HepG2 (cell line): ENCODE measurements around the gene SSH3. TPM values are rescaled to one million over a fixed set of nuclear protein-coding genes. Genes with fewer than 3 reads are reported as not detected.

Experiments
- ESRRA ChIP-seq: sonication (generic); formaldehyde crosslinking; IDR thresholded peaks from 2 replicates; pipeline ENCODE4 v1.5.1; 2020; ENCODE audit warnings: mild to moderate bottlenecking, low read depth, missing genetic modification reagents
- GZF1 ChIP-seq: sonication (generic); formaldehyde crosslinking; IDR thresholded peaks from 2 replicates; pipeline ENCODE4 v1.5.1; 2020; ENCODE audit warnings: mild to moderate bottlenecking, missing genetic modification reagents
- HNRNPH1 ChIP-seq: fragments of 200-400 bp; formaldehyde crosslinking; optimal IDR thresholded peaks from 2 replicates; pipeline ENCODE3; 2017; ENCODE audit warnings: mild to moderate bottlenecking, low read depth, low read length
- NCOA1 ChIP-seq: sonication (generic); formaldehyde crosslinking; IDR thresholded peaks from 2 replicates; pipeline ENCODE4 v1.9.0; 2021; ENCODE audit warnings: missing genetic modification reagents
- RBAK ChIP-seq: sonication (generic); formaldehyde crosslinking; IDR thresholded peaks from 2 replicates; pipeline ENCODE4 v1.5.1; 2020; ENCODE audit warnings: mild to moderate bottlenecking, missing genetic modification reagents
- REXO4 ChIP-seq: sonication (generic); formaldehyde crosslinking; IDR thresholded peaks from 2 replicates; pipeline ENCODE4 v1.8.0; 2022; ENCODE audit warnings: missing genetic modification reagents, mild to moderate bottlenecking, borderline replicate concordance
- SMYD3 ChIP-seq: sonication (generic); formaldehyde crosslinking; IDR thresholded peaks from 2 replicates; pipeline ENCODE4 v1.8.1; 2023; ENCODE audit warnings: mild to moderate bottlenecking, missing genetic modification reagents
- TAF15 ChIP-seq: fragments of 200-400 bp; formaldehyde crosslinking; IDR thresholded peaks from one replicate; pipeline ENCODE4 v1.6.1; 2018; ENCODE audit warnings: mild to moderate bottlenecking, low read depth, low read length; ENCODE audit not compliant: poor library complexity, severe bottlenecking
- TERF1 ChIP-seq: sonication (generic); formaldehyde crosslinking; IDR thresholded peaks from 2 replicates; pipeline ENCODE4 v1.8.0; 2022; ENCODE audit warnings: mild to moderate bottlenecking, missing genetic modification reagents, moderate library complexity
- TFDP1 ChIP-seq: IDR thresholded peaks from 2 replicates; pipeline ENCODE4 v1.6.1; 2016; ENCODE audit warnings: missing compliant biosample characterization, missing genetic modification reagents, borderline replicate concordance
- ZC3H13 ChIP-seq: sonication (generic); formaldehyde crosslinking; IDR thresholded peaks from 2 replicates; pipeline ENCODE4 v1.8.1; 2023; ENCODE audit warnings: mild to moderate bottlenecking, missing genetic modification reagents, moderate library complexity
- ZMYM3 ChIP-seq: sonication (generic); formaldehyde crosslinking; IDR thresholded peaks from 2 replicates; pipeline ENCODE4 v1.5.1; 2020; ENCODE audit warnings: mild to moderate bottlenecking, missing genetic modification reagents
- ZNF263 ChIP-seq: sonication (generic); formaldehyde crosslinking; IDR thresholded peaks from 2 replicates; pipeline ENCODE4 v1.4.0; 2020; ENCODE audit warnings: missing genetic modification reagents
- ZNF280B ChIP-seq: sonication (generic); formaldehyde crosslinking; IDR thresholded peaks from 2 replicates; pipeline ENCODE4 v1.5.0; 2020; ENCODE audit warnings: missing genetic modification reagents, mild to moderate bottlenecking, borderline replicate concordance
- ZNF30 ChIP-seq: sonication (generic); formaldehyde crosslinking; IDR thresholded peaks from 2 replicates; pipeline ENCODE4 v1.5.0; 2020; ENCODE audit warnings: mild to moderate bottlenecking, missing genetic modification reagents
- ZNF558 ChIP-seq: sonication (generic); formaldehyde crosslinking; IDR thresholded peaks from 2 replicates; pipeline ENCODE4 v1.9.0; 2022; ENCODE audit warnings: mild to moderate bottlenecking, missing genetic modification reagents, borderline replicate concordance
- ZNF646 ChIP-seq: sonication (generic); formaldehyde crosslinking; IDR thresholded peaks from 2 replicates; pipeline ENCODE4 v1.9.0; 2021; ENCODE audit warnings: mild to moderate bottlenecking, missing genetic modification reagents
- ZNF678 ChIP-seq: sonication (generic); formaldehyde crosslinking; IDR thresholded peaks from 2 replicates; pipeline ENCODE4 v1.4.0; 2020; ENCODE audit warnings: mild to moderate bottlenecking, missing genetic modification reagents
- ZNF883 ChIP-seq: sonication (generic); formaldehyde crosslinking; IDR thresholded peaks from 2 replicates; pipeline ENCODE4 v1.5.1; 2020; ENCODE audit warnings: mild to moderate bottlenecking, missing genetic modification reagents; ENCODE audit errors: not compliant biosample characterization
- polyA plus RNA-seq, 8 experiments: library from polyadenylated mRNA; depleted of rRNA in 3 of 8; stranded (reverse) in 7 of 8; unstranded in 1 of 8; fragments of >200 nt; fragmentation: Illumina TruSeq in 4 of 8; extraction: Trizol in 4 of 8; gene quantifications; 2 replicates each; pipeline versions ENCODE4 v1.2.1 to v1.2.3, GENCODE V29; 2011 to 2016; ENCODE audit warnings: low read depth in 4 of 8, missing spikeins in 1 of 8, mixed read lengths in 1 of 8; ENCODE audit not compliant: insufficient read depth in 1 of 8
- total RNA-seq, 5 experiments: library from RNA; depleted of rRNA; stranded (reverse); fragments of >200 nt; fragmentation: Illumina TruSeq; extraction: Trizol; gene quantifications; 2 replicates each; pipeline ENCODE4 v1.2.3, GENCODE V29; 2016; ENCODE audit warnings: low read depth in 1 of 5

SSH3 gene
- total and polyA plus RNA-seq, 2 of the 13 experiments (the other 11 are each of a cell fraction or from before 2014, with no cell fraction given), result 12.4 to 18.8 TPM

GRCh38 chr11:67352546-67353316, 49.4 kb downstream of the SSH3 start (continued):
- TF ChIP-seq ZNF883 (CRISPR knock-in tag) (peak; percentile 63), GZF1 (CRISPR knock-in tag) (no peak), TERF1 (CRISPR knock-in tag) (0 out of 2 replicates have a peak, but pooled peaks have one; percentile 64), ZNF30 (CRISPR knock-in tag) (no peak), ZNF558 (CRISPR knock-in tag) (no peak), ZC3H13 (CRISPR knock-in tag) (0 out of 2 replicates have a peak, but pooled peaks have one; percentile 37), ZNF263 (CRISPR knock-in tag) (0 out of 2 replicates have a peak, but pooled peaks have one; percentile 22), REXO4 (peak; percentile 66; the same call in 1 of the 2 replicates), RBAK (no peak), ZNF646 (CRISPR knock-in tag) (no peak), ZNF678 (no peak), TAF15 (no peak), HNRNPH1 (no peak), ZMYM3 (CRISPR knock-in tag) (no peak), ZNF280B (CRISPR knock-in tag) (no peak), ESRRA (CRISPR knock-in tag) (no peak), SMYD3 (CRISPR knock-in tag) (no peak), TFDP1 (CRISPR knock-in tag) (no peak), NCOA1 (CRISPR knock-in tag) (no peak)
